ENCODE results near the gene SFI1. TPM values are rescaled to one million over a fixed set of nuclear protein-coding genes. Genes with fewer than 3 reads are reported as not detected.

SFI1 gene
- total RNA-seq, 1 donor from 2014 or later = 24.8 TPM

GRCh38 chr22:31619611-31620300 lies 123.4 kb downstream of the SFI1 start:
- peaks cover 27% of the 10 kb centered on the region for H3K36me3 Mint-ChIP-seq (ENCODE audit: low read depth, unreplicated experiment)
- H3K9me3 Mint-ChIP-seq (ENCODE audit: unreplicated experiment) = no peaks in the 10 kb centered on the region
- no peak for DNase-seq (ENCODE audit: low spot score)
- peaks cover 16% of the 10 kb centered on the region for H3K27me3 Mint-ChIP-seq (ENCODE audit: unreplicated experiment)
- no peak overlapping the region for H3K27ac Mint-ChIP-seq (ENCODE audit: unreplicated experiment)
- no peak overlapping the region for H3K4me3 Mint-ChIP-seq (ENCODE audit: unreplicated experiment)
- TF ChIP-seq CTCF (IDR thresholded peaks at IDR 0.05; ENCODE audit: unreplicated experiment) = no peak
- H3K4me1 Mint-ChIP-seq (ENCODE audit: unreplicated experiment) = peaks cover 32% of the 10 kb centered on the region

- no peak for DNase-seq (ENCODE audit: low spot score)
- Mint-ChIP-seq H3K4me1 (ENCODE audit: unreplicated experiment) (peaks cover 30% of the 10 kb centered on the region), H3K36me3 (ENCODE audit: low read depth, unreplicated experiment) (peaks cover 27% of the 10 kb centered on the region), H3K27ac (ENCODE audit: unreplicated experiment) (no peak overlapping the region), H3K4me3 (ENCODE audit: unreplicated experiment) (no peak overlapping the region), H3K27me3 (ENCODE audit: unreplicated experiment) (peaks cover 16% of the 10 kb centered on the region), H3K9me3 (ENCODE audit: unreplicated experiment) (no peaks in the 10 kb centered on the region)
- TF ChIP-seq CTCF (IDR thresholded peaks at IDR 0.05; ENCODE audit: unreplicated experiment) = no peak
Observed at GRCh38 chr22:31620756-31621480, 124.6 kb downstream of the SFI1 start.

GRCh38 chr22:31621507-31622124 lies 125.3 kb downstream of the SFI1 start:
- peaks cover 20% of the 10 kb centered on the region for H3K27me3 Mint-ChIP-seq (ENCODE audit: unreplicated experiment)
- H3K27ac Mint-ChIP-seq (ENCODE audit: unreplicated experiment) = peak overlapping the region; percentile 61
- DNase-seq (ENCODE audit: low spot score) = no peak
- no peak for TF ChIP-seq CTCF (IDR thresholded peaks at IDR 0.05; ENCODE audit: unreplicated experiment)
- H3K9me3 Mint-ChIP-seq (ENCODE audit: unreplicated experiment) = no peaks in the 10 kb centered on the region
- peak overlapping the region; percentile 56 for H3K4me3 Mint-ChIP-seq (ENCODE audit: unreplicated experiment)
- peaks cover 31% of the 10 kb centered on the region for H3K4me1 Mint-ChIP-seq (ENCODE audit: unreplicated experiment)
- H3K36me3 Mint-ChIP-seq (ENCODE audit: low read depth, unreplicated experiment) = peaks cover 27% of the 10 kb centered on the region

GRCh38 chr22:31622980-31623379 lies 126.6 kb downstream of the SFI1 start:
- Mint-ChIP-seq H3K4me1 (ENCODE audit: unreplicated experiment) (peaks cover 36% of the 10 kb centered on the region), H3K4me3 (ENCODE audit: unreplicated experiment) (no peak overlapping the region), H3K36me3 (ENCODE audit: low read depth, unreplicated experiment) (peaks cover 19% of the 10 kb centered on the region), H3K9me3 (ENCODE audit: unreplicated experiment) (no peaks in the 10 kb centered on the region), H3K27me3 (ENCODE audit: unreplicated experiment) (peaks cover 20% of the 10 kb centered on the region), H3K27ac (ENCODE audit: unreplicated experiment) (no peak overlapping the region)
- DNase-seq (ENCODE audit: low spot score) = no peak
- no peak for TF ChIP-seq CTCF (IDR thresholded peaks at IDR 0.05; ENCODE audit: unreplicated experiment)
